WTC11 (cell line): ENCODE results near the gene CAB39.

Experiments used
- CTCF ChIP-seq: fragments of 200-600 bp; IDR thresholded peaks from 2 replicates; pipeline ENCODE4 v1.8.0; 2022; ENCODE audit warnings: antibody characterized with exemption
- STAT6 ChIP-seq: sonication (generic); formaldehyde crosslinking; conservative IDR thresholded peaks from 2 replicates; pipeline ENCODE4 v1.8.1; 2023; ENCODE audit warnings: mild to moderate bottlenecking, low read depth, missing genetic modification reagents, moderate library complexity

GRCh38 chr2:230751062-230751461 lies 38.4 kb downstream of the CAB39 start:
- TF ChIP-seq STAT6 (CRISPR knock-in tag) (no peak), CTCF (no peak)
